ENCODE results near the gene ZNF774. TPM values are rescaled to one million over a fixed set of nuclear protein-coding genes. Genes with fewer than 3 reads are reported as not detected.

ZNF774 gene
- total and polyA plus RNA-seq, 10 of the 15 experiments (the other 5 are each of a cell fraction or from before 2014, with no cell fraction given), result 0.35 to 2.5 (median 1.7) TPM

DNA sequence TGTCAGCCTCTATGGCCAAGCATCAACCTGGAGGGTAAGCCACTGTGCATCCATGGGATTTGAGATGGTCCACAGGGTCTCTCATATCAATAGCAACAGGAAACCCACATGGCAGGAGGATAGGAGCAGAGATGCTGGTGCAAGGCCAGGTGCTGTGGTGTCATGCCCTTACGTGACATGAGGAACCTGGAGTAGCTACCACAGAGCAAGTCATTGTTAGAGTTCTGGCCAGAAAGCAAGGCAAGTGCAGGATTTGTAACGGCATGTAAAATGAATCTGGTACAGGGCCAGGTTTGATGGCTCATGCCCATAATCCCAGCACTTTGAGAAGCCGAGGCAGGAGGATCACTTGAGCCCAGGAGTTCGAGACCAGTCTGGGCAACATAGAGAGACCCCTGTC, 14.8 kb upstream of the ZNF774 start:
- intact Hi-C loops (cut with micrococcal nuclease; ENCODE audit: unreplicated experiment) (no loop called here), in situ Hi-C loops (cut with MboI) (loop anchor here (25.0 kb wide), 1 partner anchor 900 kb away; no protein-coding TSS in a partner anchor)
- ATAC-seq (no peak), FAIRE-seq (no peak), DNase-seq (ENCODE audit: low read depth, low spot score) (no peak)
- WGBS (ENCODE audit: insufficient coverage, insufficient replicate concordance, low lambda C conversion rate, missing lambda C conversion rate), result 58% methylated on average over 4 of the region's 4 CpGs
- ChIA-PET POLR2A (no interaction called here), RAD21 (ENCODE audit: unreplicated experiment) (interaction anchor here (1.4 to 1.5 kb wide), 2 partner anchors 44 to 145 kb away, joined by 3 to 4 read pairs; no protein-coding TSS in a partner anchor), SMC1A (ENCODE audit: uncharacterized antibody, unreplicated experiment) (interaction anchor here (0.9 to 1.3 kb wide), 4 partner anchors 16 to 172 kb away, joined by 3 read pairs; no protein-coding TSS in a partner anchor), CTCF (interaction anchor here (1.2 to 1.8 kb wide), 2 partner anchors 18 to 145 kb away, joined by 6 to 8 read pairs; no protein-coding TSS in a partner anchor)
- Histone ChIP-seq H3K27ac (ENCODE audit: control insufficient read depth, insufficient read depth) (no peak overlapping the region), H3K27me3 (replicated peaks in 1 of 2; ENCODE audit: control insufficient read depth in 2 of 2, insufficient read depth in 2 of 2, low read length in 1 of 2) (no peaks in the 10 kb centered on the region), H4K20me1 (ENCODE audit: control insufficient read depth, insufficient read depth) (no peaks in the 10 kb centered on the region), H3K9ac (ENCODE audit: control insufficient read depth, insufficient read depth, low read length) (no peak overlapping the region), H3K9me3 (replicated peaks; ENCODE audit: control insufficient read depth, insufficient read depth, low read length) (no peaks in the 10 kb centered on the region), H3K36me3 (ENCODE audit: control insufficient read depth in 2 of 2, insufficient read depth in 2 of 2, low read length in 1 of 2) (no peaks in the 10 kb centered on the region), H3K79me2 (ENCODE audit: control insufficient read depth, insufficient read depth, low read length) (no peaks in the 10 kb centered on the region), H2AFZ (ENCODE audit: control insufficient read depth, low read depth, low read length) (no peak overlapping the region), H3K4me1 (ENCODE audit: control insufficient read depth, insufficient read depth, low read length) (peaks cover 5% of the 10 kb centered on the region; the same call in 1 of the 2 replicates), H3K4me2 (ENCODE audit: control insufficient read depth, insufficient read depth) (no peak overlapping the region), H3K4me3 (no peak overlapping the region)
- BruUV-seq (replicated peaks), result no TSS peak
- no peak for TF ChIP-seq HDAC2 (IDR thresholded peaks at IDR 0.05)
- no peak for TF ChIP-seq SRF (IDR thresholded peaks at IDR 0.05; ENCODE audit: low read depth in 2 of 2, low read length in 2 of 2)
- TF ChIP-seq NR2F1 (conservative IDR thresholded peaks at IDR 0.05), result no peak

DNA sequence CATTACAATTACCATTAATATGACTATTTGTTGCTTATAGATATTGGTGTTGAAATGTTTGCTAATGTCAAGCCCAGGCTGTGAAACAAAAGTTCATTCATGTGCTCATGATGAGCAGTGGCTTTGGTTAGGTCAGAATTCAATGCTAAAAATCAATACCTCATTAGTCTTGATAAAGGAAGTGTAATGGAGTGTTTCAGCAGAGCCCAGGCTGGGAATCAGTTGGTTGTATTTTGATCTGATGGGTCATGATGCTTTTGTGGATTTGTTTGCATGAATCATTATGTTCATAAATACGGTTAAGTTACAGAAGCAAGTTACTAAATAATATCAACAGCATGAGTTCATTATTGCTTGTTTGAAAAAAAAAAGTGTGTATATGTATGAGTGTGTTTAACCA, 13.6 kb upstream of the ZNF774 start:
- in situ Hi-C loops (cut with MboI) (loop anchor here (25.0 kb wide), 1 partner anchor 899 kb away; no protein-coding TSS in a partner anchor), intact Hi-C loops (cut with micrococcal nuclease; ENCODE audit: unreplicated experiment) (no loop called here)
- H3K9ac ChIP-seq (ENCODE audit: control insufficient read depth, insufficient read depth, low read length), result no peak overlapping the region
- H3K4me2 ChIP-seq (ENCODE audit: control insufficient read depth, insufficient read depth), result no peak overlapping the region
- H3K36me3 ChIP-seq (ENCODE audit: control insufficient read depth in 2 of 2, insufficient read depth in 2 of 2, low read length in 1 of 2), result no peaks in the 10 kb centered on the region
- FAIRE-seq, result no peak
- RAD21 ChIA-PET (ENCODE audit: unreplicated experiment), result no interaction called here
- no peak overlapping the region for H2AFZ ChIP-seq (ENCODE audit: control insufficient read depth, low read depth, low read length)
- no peaks in the 10 kb centered on the region for H3K79me2 ChIP-seq (ENCODE audit: control insufficient read depth, insufficient read depth, low read length)
- WGBS (ENCODE audit: insufficient coverage, insufficient replicate concordance, low lambda C conversion rate, missing lambda C conversion rate), result 89% methylated on average over 1 of the region's 1 CpG
- peaks cover 10% of the 10 kb centered on the region; the same call in 1 of the 2 replicates for H3K4me1 ChIP-seq (ENCODE audit: control insufficient read depth, insufficient read depth, low read length)
- no peak overlapping the region for H3K27ac ChIP-seq (ENCODE audit: control insufficient read depth, insufficient read depth)
- SMC1A ChIA-PET (ENCODE audit: uncharacterized antibody, unreplicated experiment), result no interaction called here
- CTCF ChIA-PET, result interaction anchor here (0.8 kb wide), 1 partner anchor 19 kb away, joined by 3 read pairs; no protein-coding TSS in a partner anchor
- H3K4me3 ChIP-seq, result no peak overlapping the region
- no peaks in the 10 kb centered on the region for H4K20me1 ChIP-seq (ENCODE audit: control insufficient read depth, insufficient read depth)
- no peak for DNase-seq (ENCODE audit: low read depth, low spot score)
- ATAC-seq, result no peak
- no peaks in the 10 kb centered on the region for H3K27me3 ChIP-seq (replicated peaks in 1 of 2; ENCODE audit: control insufficient read depth in 2 of 2, insufficient read depth in 2 of 2, low read length in 1 of 2)
- BruUV-seq (replicated peaks), result no TSS peak
- no peaks in the 10 kb centered on the region for H3K9me3 ChIP-seq (replicated peaks; ENCODE audit: control insufficient read depth, insufficient read depth, low read length)
- POLR2A ChIA-PET, result no interaction called here
- no peak for TF ChIP-seq KAT2A (conservative IDR thresholded peaks at IDR 0.05; ENCODE audit: control insufficient read depth, low read depth, low read length)
- TF ChIP-seq SMC3 (IDR thresholded peaks at IDR 0.05; ENCODE audit: borderline replicate concordance, low read length), result no peak
- TF ChIP-seq TBL1XR1 (IDR thresholded peaks at IDR 0.05; ENCODE audit: low read depth, low read length), result no peak
- TF ChIP-seq NR2C2 (IDR thresholded peaks at IDR 0.05; ENCODE audit: borderline replicate concordance, control insufficient read depth, insufficient read length, low read depth), result no peak
- TF ChIP-seq MEF2B (IDR thresholded peaks at IDR 0.05; ENCODE audit: partially characterized antibody, poor library complexity, severe bottlenecking), result no peak
- TF ChIP-seq, protein P1, sequence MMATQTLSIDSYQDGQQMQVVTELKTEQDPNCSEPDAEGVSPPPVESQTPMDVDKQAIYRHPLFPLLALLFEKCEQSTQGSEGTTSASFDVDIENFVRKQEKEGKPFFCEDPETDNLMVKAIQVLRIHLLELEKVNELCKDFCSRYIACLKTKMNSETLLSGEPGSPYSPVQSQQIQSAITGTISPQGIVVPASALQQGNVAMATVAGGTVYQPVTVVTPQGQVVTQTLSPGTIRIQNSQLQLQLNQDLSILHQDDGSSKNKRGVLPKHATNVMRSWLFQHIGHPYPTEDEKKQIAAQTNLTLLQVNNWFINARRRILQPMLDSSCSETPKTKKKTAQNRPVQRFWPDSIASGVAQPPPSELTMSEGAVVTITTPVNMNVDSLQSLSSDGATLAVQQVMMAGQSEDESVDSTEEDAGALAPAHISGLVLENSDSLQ (IDR thresholded peaks at IDR 0.05), result no peak
- no peak for TF ChIP-seq RCOR1 (conservative IDR thresholded peaks at IDR 0.05; ENCODE audit: low read depth, low read length)
- TF ChIP-seq CHD4 (IDR thresholded peaks at IDR 0.05), result no peak
- TF ChIP-seq HDAC6 (IDR thresholded peaks at IDR 0.05; ENCODE audit: unreplicated experiment), result no peak
- no peak for TF ChIP-seq ATF7 (IDR thresholded peaks at IDR 0.05; ENCODE audit: low read depth)
- no peak for TF ChIP-seq STAT3 (IDR thresholded peaks at IDR 0.05; ENCODE audit: low read depth, low read length)
- no peak for TF ChIP-seq NR2C1 (IDR thresholded peaks at IDR 0.05)
- TF ChIP-seq, protein P2, sequence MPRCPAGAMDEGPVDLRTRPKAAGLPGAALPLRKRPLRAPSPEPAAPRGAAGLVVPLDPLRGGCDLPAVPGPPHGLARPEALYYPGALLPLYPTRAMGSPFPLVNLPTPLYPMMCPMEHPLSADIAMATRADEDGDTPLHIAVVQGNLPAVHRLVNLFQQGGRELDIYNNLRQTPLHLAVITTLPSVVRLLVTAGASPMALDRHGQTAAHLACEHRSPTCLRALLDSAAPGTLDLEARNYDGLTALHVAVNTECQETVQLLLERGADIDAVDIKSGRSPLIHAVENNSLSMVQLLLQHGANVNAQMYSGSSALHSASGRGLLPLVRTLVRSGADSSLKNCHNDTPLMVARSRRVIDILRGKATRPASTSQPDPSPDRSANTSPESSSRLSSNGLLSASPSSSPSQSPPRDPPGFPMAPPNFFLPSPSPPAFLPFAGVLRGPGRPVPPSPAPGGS (IDR thresholded peaks at IDR 0.05; ENCODE audit: borderline replicate concordance, insufficient read depth, low read depth, low read length, poor library complexity, severe bottlenecking), result no peak
- TF ChIP-seq ZBED1 (IDR thresholded peaks at IDR 0.05; ENCODE audit: borderline replicate concordance), result no peak
- TF ChIP-seq JUNB (IDR thresholded peaks at IDR 0.05), result no peak
